ENCODE data around the gene MT1A.
A peak's percentile ranks its signal among the peaks of the same experiment; 100 is the strongest.
"Not testable (repeated sequence)": the region's sequence is repeated elsewhere in the genome, so short reads cannot be mapped to it uniquely, and the experiment has no call there.

The MT1A gene

GRCh38 chr16:56610609-56611111 lies 27.8 kb upstream of the MT1A start:
- peak; percentile 26 for DNase-seq (ENCODE audit: low read depth)

DNA sequence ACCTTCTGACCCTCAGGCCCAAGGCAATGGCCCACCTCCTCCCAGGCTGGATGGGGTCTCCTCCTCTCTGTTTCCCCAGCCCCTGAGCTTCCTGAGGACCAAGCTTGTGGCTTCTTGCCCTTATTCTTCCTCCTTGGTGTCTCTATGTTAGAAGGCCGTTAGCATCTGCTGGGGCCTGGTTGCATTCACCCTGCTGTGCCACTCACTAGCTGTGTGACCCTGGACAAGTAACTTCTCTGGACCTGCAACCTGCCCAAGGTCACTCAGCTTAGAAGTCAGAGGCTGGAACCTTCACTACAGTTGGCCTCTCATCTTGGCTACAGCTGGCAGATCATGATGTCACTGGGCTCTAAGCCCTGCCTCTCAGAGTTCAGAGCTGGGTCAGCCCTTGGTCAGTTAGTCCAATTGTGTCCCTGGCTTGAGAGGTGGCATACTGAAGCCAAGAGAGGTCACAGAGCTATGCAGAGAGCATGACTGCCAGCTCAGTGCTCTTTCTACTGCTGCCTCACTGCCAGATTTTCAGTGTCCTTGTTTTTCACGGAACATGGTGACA lies 27.1 kb upstream of the MT1A start:
- no peak for DNase-seq (ENCODE audit: low read depth)

DNA sequence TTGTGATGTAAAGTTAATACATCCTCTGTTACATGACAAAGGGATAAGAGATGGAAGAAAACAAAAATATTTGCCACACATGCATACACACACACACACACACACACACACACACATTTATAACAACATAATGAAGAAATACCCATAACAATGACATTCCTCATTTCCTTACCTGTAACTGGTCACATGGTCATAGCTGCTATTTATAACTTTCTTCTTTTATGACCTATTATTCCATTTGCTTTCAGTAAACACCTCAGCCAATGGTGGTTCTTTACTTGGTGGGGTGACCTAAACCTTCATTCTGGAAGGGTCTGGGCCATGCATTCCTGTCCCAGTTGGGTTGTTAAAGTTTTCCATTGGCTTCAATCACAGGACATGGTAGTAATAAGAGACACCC lies 24.8 kb upstream of the MT1A start:
- DNase-seq (ENCODE audit: low read depth) = no peak

- DNase-seq (ENCODE audit: low read depth) = no peak
Observed at GRCh38 chr16:56614549-56614991, 23.9 kb upstream of the MT1A start.

GRCh38 chr16:56615353-56615752 lies 23.1 kb upstream of the MT1A start:
- no peak for DNase-seq (ENCODE audit: low read depth)

GRCh38 chr16:56616608-56617211 lies 21.8 kb upstream of the MT1A start:
- no peak for DNase-seq (ENCODE audit: low read depth)

DNA sequence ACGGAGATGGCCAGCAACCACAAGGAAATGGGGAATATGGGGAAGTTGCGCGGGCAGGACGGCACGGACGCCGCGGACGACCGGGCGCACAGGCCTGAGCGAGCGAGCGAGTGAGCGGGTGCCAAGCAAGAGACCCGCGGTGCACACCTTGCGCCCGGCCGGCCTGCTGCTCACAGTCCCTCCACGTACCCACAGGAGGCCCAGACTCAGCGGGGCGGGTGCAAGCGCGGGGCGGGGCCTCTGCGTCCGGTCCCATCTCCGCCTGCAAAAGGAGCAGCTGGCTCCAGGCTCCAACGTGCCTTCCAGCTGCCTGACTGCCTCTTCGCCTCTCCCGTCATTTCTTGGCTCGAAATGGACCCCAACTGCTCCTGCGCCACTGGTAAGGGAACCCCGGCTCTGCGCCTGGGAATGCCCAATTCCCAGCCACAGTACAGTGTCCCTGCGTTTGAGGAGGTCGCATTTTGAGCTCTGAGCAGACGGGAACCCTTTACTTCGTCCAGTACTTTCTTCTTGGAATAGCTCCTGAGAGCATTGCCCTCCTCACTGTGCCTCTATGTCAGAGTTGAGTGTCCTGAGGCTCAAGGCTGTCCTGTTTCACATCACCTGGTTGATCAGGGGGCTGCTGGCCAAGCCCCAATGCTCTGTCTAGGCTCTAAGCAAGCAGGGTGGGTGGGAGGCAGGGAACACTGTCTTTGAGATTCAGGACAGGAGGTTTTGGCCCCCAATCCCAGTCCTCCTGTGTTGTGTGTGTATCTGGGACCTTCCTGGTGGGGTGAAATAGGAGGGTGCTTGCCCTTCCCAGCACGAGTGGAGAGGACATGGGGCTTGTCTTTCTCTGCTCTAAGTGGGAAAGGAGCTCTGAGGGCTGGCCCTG lies 21.0 kb upstream of the MT1A start:
- peak; percentile 35 for DNase-seq (ENCODE audit: low read depth)

GRCh38 chr16:56618138-56618537 lies 20.3 kb upstream of the MT1A start:
- DNase-seq (ENCODE audit: low read depth) = no peak

DNA sequence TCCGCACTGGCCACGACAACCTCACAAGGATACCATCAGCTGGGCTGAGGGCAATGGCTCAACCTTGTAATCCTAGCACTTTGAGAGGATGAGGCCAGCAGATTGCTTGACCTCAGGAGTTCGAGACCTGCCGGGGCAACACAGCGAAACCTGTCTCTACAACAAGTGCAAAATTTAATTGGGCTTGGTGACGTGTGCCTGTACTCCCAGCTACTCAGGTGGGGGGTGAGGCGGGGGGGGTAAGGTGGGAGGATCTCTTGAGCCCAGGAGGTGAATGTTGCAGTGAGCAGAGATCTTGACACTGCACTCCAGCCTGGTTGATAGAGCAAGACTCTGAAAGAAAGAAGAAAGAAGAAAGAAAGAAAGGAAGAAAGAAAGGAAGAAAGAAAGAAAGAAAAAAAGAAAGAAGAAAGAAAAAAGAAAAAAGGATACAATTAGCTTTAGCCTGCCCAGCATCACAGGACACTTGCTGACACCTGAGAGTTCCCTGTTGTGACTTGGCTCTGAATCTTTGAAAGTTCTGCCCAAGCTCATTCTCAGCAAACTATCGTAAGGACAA lies 18.0 kb upstream of the MT1A start:
- no peak for DNase-seq (ENCODE audit: low read depth)

DNA sequence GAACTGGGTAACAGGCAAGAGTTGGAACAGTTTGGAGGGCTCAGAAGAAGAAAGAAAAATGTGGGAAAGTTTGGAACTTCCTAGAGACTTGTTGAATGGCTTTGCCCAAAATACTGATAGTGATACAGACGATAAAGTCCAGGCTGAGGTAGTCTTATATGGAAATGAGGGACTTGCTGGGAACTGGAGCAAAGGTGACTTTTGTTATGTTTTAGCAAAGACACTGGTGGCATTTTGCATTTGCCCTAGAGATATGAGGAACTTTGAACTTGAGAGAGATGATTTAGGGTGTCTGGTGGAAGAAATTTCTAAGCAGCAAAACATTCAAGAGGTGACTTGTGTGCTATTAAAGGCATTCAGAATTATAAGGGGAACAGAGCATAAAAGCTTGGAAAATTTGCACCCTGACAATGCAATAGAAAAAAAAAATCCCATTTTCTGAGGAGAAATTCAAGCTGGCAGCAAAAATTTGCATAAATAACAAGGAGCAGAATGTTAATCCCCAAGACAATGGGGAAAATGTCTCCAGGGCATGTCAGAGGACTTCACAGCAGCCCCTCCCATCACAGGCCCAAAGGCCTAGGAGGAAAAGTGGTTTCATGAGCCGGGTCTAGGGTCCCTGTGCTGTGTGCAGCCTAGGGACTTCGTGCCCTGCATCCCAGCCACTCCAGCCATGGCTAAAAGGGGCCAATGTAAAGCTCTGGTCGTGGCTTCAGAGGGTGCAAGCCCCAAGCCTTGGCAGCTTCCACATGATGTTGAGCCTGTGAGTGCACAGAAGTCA lies 16.6 kb upstream of the MT1A start:
- not testable (repeated sequence) for DNase-seq (ENCODE audit: low read depth)

DNA sequence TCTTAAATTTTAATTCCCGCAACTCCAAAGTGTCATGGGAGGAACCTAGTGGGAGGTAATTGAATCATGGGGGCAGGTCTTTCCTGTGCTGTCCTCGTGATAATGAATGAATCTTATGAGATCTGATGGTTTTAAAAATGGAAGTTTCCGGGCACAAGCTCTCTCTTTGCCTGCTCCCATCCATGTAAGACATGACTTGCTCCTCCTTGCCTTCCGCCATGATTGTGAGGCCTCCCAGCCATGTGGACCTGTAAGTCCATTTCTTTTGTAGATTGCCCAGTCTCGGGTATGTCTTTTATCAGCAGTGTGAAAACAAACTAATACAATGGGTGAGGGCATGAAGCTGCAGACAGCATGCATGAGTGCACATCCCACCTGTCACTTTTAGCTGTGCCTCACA lies 15.3 kb upstream of the MT1A start:
- DNase-seq (ENCODE audit: low read depth) = not testable (repeated sequence)

GRCh38 chr16:56623637-56624036 lies 14.8 kb upstream of the MT1A start:
- no peak for DNase-seq (ENCODE audit: low read depth)

DNA sequence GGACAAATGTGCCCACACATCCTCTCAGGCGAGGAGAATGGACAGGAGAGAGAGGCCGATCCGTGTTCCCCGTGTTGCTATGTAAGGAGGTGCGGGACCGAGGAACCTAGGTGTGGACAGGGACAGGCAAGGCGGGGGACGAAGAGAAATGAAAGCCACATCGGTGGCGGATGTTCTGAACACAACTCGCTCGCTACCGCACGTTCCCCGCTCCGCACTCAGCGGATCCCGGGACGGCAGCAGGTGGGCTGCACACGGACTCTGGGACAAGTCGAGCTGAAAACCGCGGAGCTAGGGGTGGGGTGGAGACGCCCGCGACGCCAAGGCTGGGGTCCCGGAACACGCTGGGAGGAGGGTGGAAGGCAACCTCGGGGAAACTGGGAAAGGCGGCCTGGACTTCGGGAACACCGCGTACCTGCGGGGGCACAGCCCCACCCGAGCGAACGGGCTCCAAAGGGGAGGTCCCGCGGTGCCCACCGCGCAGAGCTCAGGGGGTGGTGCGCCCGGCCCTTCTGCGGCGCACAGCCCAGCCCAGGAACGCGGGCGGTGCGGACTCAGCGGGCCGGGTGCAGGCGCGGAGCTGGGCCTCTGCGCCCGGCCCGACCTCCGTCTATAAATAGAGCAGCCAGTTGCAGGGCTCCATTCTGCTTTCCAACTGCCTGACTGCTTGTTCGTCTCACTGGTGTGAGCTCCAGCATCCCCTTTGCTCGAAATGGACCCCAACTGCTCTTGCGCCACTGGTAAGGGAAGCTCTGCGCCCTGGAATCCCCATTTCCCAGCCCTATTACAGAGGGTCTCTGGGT lies 13.1 kb upstream of the MT1A start, which contains the start of gene MT1E:
Gene MT1E, plus strand, starts transcription at position 642 of the 803 bp plus-strand sequence. Its CDS starts 71 bp downstream, at position 713.
- DNase-seq (ENCODE audit: low read depth) = no peak

DNA sequence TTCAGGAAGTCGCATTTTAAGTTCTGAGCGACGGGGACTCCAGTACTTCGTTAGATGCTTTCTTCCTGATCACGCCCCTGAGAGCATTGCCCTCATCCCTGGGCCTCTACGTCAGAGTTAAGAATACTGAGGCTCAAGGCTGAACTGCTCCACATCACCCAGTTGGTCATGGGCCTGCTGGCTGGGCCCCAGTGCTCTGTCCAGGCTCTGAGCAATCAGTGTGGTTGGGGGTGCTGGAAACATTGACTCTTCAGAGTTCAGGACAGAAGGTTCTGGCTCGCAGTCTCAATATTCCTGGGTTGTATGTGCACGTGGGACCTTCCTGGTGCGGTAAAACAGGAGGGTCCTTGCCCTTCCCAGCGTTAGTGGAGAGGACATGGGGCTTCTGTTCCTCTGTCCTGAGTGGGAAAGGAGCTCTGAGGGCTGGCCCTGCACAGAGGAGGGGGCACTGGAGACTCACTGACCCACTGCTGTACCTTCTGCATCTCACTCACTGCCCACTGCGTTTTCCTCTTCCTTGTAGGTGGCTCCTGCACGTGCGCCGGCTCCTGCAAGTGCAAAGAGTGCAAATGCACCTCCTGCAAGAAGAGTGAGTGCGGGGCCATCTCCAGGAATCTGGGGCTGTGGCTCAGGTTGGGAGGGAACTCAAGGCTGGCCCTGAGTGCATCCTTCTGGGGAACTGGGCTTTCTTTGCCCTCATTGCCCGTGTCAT lies 12.4 kb upstream of the MT1A start:
- no peak for DNase-seq (ENCODE audit: low read depth)

GRCh38 chr16:56626685-56627084 lies 11.8 kb upstream of the MT1A start:
- no peak for DNase-seq (ENCODE audit: low read depth)

DNA sequence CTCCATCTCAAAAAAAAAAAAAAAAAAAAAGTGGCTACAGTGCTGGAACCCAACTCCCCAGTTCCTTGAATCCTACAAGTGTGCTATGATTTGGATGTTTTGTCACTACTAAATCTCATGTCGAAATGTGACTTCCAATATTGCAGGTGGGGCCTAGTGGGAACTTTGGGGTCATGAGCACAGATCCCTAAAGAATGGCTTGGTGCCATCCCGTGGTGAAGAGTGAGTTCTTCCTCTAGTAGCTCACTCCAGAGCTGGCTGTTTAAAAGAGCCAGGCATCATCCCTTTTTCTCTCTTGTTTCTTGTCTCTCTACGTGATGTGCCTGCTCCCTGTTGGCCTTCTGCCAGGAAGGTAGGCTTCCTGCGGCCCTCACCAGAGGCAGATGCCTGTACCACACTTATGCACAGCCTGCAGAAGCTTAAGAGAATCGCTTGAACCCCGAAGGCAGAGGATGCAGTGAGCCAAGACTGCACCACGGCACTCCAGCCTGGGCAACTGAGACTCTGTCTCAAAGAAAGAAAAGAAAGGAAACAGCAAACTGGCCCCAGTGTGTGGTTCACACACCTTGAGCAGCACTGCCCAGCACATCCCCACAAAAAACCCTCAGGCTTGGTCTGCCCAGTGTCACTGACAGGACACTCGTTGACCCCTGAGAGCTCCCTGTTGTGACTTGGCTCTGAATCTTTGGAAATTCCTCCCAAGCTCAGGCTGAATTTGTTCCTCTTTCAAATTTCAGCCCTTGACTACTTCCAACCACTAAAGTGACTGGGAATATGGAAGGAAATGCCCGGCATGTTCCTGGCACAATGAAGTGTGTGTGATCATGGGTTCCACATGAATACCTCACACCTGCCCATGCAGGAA lies 9.7 kb upstream of the MT1A start:
- no peak for DNase-seq (ENCODE audit: low read depth)

- DNase-seq (ENCODE audit: low read depth) = no peak
Observed at GRCh38 chr16:56629531-56629930, 8.9 kb upstream of the MT1A start.

DNA sequence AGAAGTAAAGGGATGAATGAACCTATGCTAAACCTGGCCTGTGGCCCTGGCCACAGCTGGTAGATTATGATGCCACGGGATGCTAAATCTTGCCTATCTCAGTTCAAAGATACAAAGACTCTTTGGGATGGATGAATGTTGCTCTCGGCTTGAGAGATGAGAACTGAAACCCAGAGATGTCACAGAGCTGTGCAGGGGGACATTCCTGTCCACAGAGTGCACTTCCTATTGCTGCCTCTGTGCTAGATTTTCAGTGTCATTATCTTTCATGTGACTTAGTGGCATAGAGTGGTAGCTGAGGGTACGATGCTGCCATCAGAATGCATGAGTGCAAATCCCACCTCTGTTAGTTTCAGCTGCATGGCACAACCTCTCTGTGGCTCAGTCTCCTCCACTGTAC lies 8.3 kb upstream of the MT1A start:
- no peak for DNase-seq (ENCODE audit: low read depth)

DNA sequence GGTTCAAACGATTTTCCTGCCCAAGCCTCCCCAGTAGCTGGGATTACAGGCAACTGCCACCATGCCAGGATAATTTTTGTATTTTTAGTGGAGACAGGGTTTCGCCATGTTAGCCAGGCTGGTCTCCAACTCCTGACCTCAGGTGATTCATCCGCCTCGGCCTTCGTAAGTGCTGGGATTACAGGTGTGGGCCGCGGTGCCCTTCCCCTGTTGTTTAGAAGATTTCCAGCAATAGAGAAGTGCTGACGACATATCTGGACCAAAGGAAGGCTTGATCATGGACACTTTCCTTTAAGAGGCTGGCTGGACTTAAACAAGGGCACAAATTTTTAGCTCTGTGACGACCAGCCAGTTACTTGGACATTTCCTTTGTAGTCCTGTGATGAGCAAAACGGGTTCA lies 7.3 kb upstream of the MT1A start:
- DNase-seq (ENCODE audit: low read depth) = no peak

- no peak for DNase-seq (ENCODE audit: low read depth)
Observed at GRCh38 chr16:56631832-56632155, 6.7 kb upstream of the MT1A start.
